Neutrophil (primary cell): ENCODE measurements around the gene MGRN1.
A peak's percentile ranks its signal among the peaks of the same experiment; 100 is the strongest.
"Not testable (repeated sequence)": the region's sequence is repeated elsewhere in the genome, so short reads cannot be mapped to it uniquely, and the experiment has no call there.

ENCODE experiments used
- H3K27ac ChIP-seq: fragments of 200-600 bp; sonication (generic); 2 replicates; pipeline ENCODE4 v1.5.1; 2016; ENCODE audit warnings: mild to moderate bottlenecking, moderate library complexity
- H3K27me3 ChIP-seq: fragments of 200-600 bp; sonication (generic); 2 replicates; pipeline ENCODE4 v1.6.0; 2016; ENCODE audit warnings: mild to moderate bottlenecking
- H3K36me3 ChIP-seq: fragments of 200-600 bp; sonication (generic); 2 replicates; pipeline ENCODE4 v1.5.1; 2017
- H3K4me1 ChIP-seq, 2 experiments: fragments of 200-600 bp in 1 of 2; sonication (generic) in 1 of 2; 1 replicate in 1 of 2; 2 replicates in 1 of 2; pipeline versions ENCODE4 v1.5.1 to v1.6.1; 2013 to 2016; ENCODE audit warnings: low read depth in 1 of 2, low read length in 1 of 2, mild to moderate bottlenecking in 1 of 2, moderate library complexity in 1 of 2; ENCODE audit not compliant: control insufficient read depth in 1 of 2, insufficient read depth in 1 of 2
- H3K4me3 ChIP-seq, 2 experiments: fragments of 200-600 bp in 1 of 2; sonication (generic) in 1 of 2; 1 replicate in 1 of 2; 2 replicates in 1 of 2; pipeline ENCODE4 v1.5.1; 2013 to 2016; ENCODE audit warnings: low read depth in 1 of 2, low read length in 1 of 2, mild to moderate bottlenecking in 1 of 2, moderate library complexity in 1 of 2
- H3K9me3 ChIP-seq: fragments of 200-600 bp; sonication (generic); 2 replicates; pipeline ENCODE4 v1.5.1; 2016
- TF ChIP-seq, protein P1 (sequence below): fragments of 200-600 bp; sonication (generic); IDR thresholded peaks from 2 replicates; pipeline ENCODE4 v1.5.1; 2016; ENCODE audit warnings: antibody characterized with exemption

Gene MGRN1

DNA sequence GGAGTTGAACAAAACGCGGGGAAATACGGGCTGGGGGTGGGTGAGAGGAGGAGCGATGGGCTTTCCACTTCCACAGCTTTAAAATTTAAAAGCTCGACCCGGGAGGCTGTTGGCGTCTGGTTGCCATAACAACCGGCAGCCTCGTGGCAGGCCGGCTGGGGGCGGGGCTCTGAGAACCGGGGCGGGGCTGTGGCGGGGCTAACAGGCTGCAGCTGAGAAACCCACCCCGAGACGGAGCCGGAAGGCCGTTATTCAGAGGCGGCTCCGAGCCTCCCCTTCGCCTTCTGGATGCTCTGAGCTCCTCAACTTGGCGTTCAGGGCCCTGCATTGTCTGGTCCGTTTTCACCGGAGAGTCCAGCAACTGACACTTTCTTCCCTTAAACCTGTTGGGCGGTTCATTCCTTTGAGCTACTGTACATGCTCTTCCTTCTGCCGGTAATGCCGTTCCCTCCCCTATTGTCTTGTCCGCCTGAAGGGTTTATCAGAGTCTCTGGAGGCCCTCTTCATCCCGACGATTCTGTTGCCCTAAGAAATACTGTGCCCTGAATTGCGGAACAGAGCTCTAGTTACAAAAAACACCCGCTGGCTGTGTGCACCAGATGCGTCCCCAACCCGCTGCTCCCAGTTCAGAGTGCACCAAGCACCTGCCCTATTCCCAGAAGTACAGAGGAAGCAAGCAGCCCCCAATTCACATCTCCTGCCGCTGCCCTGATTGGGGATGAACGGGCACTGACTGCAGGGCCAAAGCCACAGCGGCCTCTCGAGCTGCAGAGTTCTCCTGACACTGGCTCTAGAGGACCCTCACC lies 110.3 kb downstream of the MGRN1 start:
- peak overlapping the region; percentile 76 for H3K27ac ChIP-seq
- H3K9me3 ChIP-seq, result no peaks in the 10 kb centered on the region
- TF ChIP-seq, protein P1, sequence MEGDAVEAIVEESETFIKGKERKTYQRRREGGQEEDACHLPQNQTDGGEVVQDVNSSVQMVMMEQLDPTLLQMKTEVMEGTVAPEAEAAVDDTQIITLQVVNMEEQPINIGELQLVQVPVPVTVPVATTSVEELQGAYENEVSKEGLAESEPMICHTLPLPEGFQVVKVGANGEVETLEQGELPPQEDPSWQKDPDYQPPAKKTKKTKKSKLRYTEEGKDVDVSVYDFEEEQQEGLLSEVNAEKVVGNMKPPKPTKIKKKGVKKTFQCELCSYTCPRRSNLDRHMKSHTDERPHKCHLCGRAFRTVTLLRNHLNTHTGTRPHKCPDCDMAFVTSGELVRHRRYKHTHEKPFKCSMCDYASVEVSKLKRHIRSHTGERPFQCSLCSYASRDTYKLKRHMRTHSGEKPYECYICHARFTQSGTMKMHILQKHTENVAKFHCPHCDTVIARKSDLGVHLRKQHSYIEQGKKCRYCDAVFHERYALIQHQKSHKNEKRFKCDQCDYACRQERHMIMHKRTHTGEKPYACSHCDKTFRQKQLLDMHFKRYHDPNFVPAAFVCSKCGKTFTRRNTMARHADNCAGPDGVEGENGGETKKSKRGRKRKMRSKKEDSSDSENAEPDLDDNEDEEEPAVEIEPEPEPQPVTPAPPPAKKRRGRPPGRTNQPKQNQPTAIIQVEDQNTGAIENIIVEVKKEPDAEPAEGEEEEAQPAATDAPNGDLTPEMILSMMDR, result no peak
- H3K27me3 ChIP-seq, result no peaks in the 10 kb centered on the region
- no peaks in the 10 kb centered on the region for H3K36me3 ChIP-seq
- peaks cover 19% of the 10 kb centered on the region in 2 experiments for H3K4me1 ChIP-seq
- peak overlapping the region; percentile 82 to 97 for H3K4me3 ChIP-seq

DNA sequence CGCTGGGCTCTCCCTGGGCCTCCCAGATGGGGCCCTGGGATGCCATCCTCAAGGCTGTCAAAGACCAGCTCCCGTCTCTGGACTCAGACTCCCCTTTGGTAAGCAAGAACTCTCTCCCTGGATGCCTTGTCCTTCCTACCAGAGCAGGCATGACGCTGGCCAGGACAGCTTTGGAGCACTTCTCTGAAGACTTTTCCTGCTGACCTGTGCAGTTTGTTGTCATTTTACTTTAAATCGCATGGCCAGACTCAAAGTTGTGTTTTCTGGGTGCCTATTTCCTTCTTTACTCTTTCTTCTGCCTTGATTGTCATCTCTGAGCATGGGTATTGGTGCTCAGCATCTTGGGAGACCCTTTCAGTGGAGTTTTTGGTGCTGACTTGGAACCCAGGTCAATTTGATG lies 111.9 kb downstream of the MGRN1 start:
- Histone ChIP-seq H3K27me3 (no peaks in the 10 kb centered on the region), H3K9me3 (no peaks in the 10 kb centered on the region), H3K4me3 (no peak overlapping the region), H3K4me1 (peaks cover 19% of the 10 kb centered on the region in 2 experiments), H3K27ac (no peak overlapping the region), H3K36me3 (no peaks in the 10 kb centered on the region)
- TF ChIP-seq, protein P1, result no peak

DNA sequence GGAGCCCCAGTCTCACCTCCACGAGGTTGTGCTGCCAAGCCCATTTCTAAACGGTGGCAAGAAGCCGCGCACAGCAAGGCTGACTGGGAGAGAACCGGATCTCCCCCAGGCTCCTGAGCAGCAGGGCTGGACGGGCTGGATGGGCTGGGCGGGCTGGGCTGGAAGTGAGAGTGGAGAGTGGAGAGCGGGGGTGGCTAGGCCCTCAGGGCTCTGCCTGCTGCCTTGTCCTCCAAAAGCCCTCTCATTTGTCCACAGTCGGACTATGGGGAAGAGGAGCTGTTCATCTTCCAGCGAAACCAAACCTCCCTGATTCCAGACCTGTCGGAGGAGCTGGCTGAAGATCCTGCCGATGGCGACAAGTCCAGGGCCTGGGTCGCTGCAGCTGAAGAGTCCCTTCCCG lies 112.9 kb downstream of the MGRN1 start:
- Histone ChIP-seq H3K4me3 (no peak overlapping the region), H3K4me1 (peaks cover 19% of the 10 kb centered on the region in 2 experiments), H3K27ac (no peak overlapping the region), H3K9me3 (no peaks in the 10 kb centered on the region), H3K27me3 (no peaks in the 10 kb centered on the region), H3K36me3 (no peaks in the 10 kb centered on the region)
- TF ChIP-seq, protein P1, result no peak

DNA sequence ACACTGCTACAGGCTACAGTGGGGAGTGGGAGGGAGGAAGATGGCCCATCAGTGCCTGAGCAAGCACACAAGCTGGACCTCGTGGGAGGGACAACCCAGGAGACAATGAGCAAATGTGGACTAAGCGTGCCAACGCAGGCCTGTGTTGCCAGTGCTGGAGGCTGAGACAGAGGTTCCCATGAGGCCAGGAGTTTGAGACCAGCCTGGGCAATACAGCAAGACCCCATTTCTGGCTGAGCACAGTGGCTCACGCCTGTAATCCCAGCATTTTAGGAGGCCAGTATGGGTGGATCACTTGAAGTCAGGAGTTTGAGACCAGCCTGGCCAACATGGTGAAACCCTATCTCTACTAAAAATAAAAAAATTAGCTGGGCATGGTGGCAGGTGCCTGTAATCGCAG lies 113.7 kb downstream of the MGRN1 start:
- H3K27me3 ChIP-seq, H3K27ac ChIP-seq, H3K4me3 ChIP-seq, H3K36me3 ChIP-seq, H3K9me3 ChIP-seq: not testable (repeated sequence)
- peaks cover 19% of the 10 kb centered on the region in 2 experiments for H3K4me1 ChIP-seq
